K562 (cell line): ENCODE data around the gene SPATA16. TPM values are rescaled to one million over a fixed set of nuclear protein-coding genes. Genes with fewer than 3 reads are reported as not detected.

Experiments
- CBX2 ChIP-seq: fragments of 200-600 bp; sonication (generic); IDR thresholded peaks from one replicate; pipeline ENCODE4 v1.6.1; 2012; ENCODE audit warnings: mild to moderate bottlenecking, low read length, inconsistent platforms; ENCODE audit not compliant: insufficient read depth, poor library complexity, severe bottlenecking
- CREB1 ChIP-seq, 2 experiments: sonication (generic) in 1 of 2; formaldehyde crosslinking in 1 of 2; IDR thresholded peaks; 2 replicates each; pipeline versions ENCODE4 v1.6.1 to v1.8.0; 2012 to 2022; ENCODE audit warnings: inconsistent platforms in 1 of 2, mild to moderate bottlenecking in 1 of 2, missing genetic modification reagents in 1 of 2, moderate library complexity in 1 of 2
- GATAD2A ChIP-seq: fragments of 450-650 bp; IDR thresholded peaks from 2 replicates; pipeline ENCODE4 v1.6.1; 2017
- GTF2F1 ChIP-seq: IDR thresholded peaks from 2 replicates; pipeline ENCODE4 v1.6.1; 2011; ENCODE audit warnings: low read depth, low read length, improper control_type of control experiment
- HDGF ChIP-seq: fragments of 450-650 bp; IDR thresholded peaks from 2 replicates; pipeline ENCODE4 v1.6.1; 2016
- JUN ChIP-seq, 2 experiments: sonication (generic) in 1 of 2; formaldehyde crosslinking in 1 of 2; IDR thresholded peaks; 2 replicates each; pipeline versions ENCODE4 v1.6.1 to v1.8.0; 2012 to 2022; ENCODE audit warnings: borderline replicate concordance in 2 of 2, mild to moderate bottlenecking in 2 of 2, improper control_type of control experiment in 1 of 2, low read depth in 1 of 2, low read length in 1 of 2, missing genetic modification reagents in 1 of 2
- KDM1A ChIP-seq, 2 experiments: fragments of 450-650 bp; IDR thresholded peaks; 2 replicates each; pipeline ENCODE4 v1.6.1; 2016; ENCODE audit warnings: mild to moderate bottlenecking in 2 of 2
- L3MBTL2 ChIP-seq: fragments of 450-650 bp; IDR thresholded peaks from 2 replicates; pipeline ENCODE4 v1.6.1; 2016; ENCODE audit warnings: mild to moderate bottlenecking, moderate library complexity
- MAFF ChIP-seq: IDR thresholded peaks from 2 replicates; pipeline ENCODE4 v1.6.1; 2012; ENCODE audit warnings: low read length, improper control_type of control experiment
- NR2C1 ChIP-seq, 2 experiments: fragments of 450-650 bp; IDR thresholded peaks; 2 replicates each; pipeline ENCODE4 v1.6.1; 2017; ENCODE audit warnings: mild to moderate bottlenecking in 2 of 2, antibody characterized with exemption in 1 of 2, inconsistent platforms in 1 of 2, missing compliant biosample characterization in 1 of 2, missing genetic modification characterization in 1 of 2
- POLR3A ChIP-seq: IDR thresholded peaks from 2 replicates; pipeline ENCODE4 v1.6.1; 2011; ENCODE audit warnings: borderline replicate concordance, mild to moderate bottlenecking, moderate library complexity; ENCODE audit not compliant: insufficient read length, insufficient read depth; ENCODE audit errors: extremely low read depth
- PPARD ChIP-seq: fragments of 250-450 bp; sonication (Bioruptor Pico); IDR thresholded peaks from 2 replicates; pipeline ENCODE4 v1.8.0; 2022; ENCODE audit warnings: inconsistent platforms, mild to moderate bottlenecking, moderate library complexity
- RB1 ChIP-seq: fragments of 450-650 bp; IDR thresholded peaks from 2 replicates; pipeline ENCODE4 v1.6.1; 2017; ENCODE audit warnings: low read depth, mild to moderate bottlenecking
- RFX5 ChIP-seq: IDR thresholded peaks from 2 replicates; pipeline ENCODE4 v1.6.1; 2011; ENCODE audit warnings: low read depth, mild to moderate bottlenecking, improper control_type of control experiment, low read length
- SMAD4 ChIP-seq: fragments of 250-450 bp; sonication (Bioruptor Pico); conservative IDR thresholded peaks from 2 replicates; pipeline ENCODE4 v1.8.0; 2021; ENCODE audit warnings: inconsistent platforms, mild to moderate bottlenecking, moderate library complexity
- SMARCB1 ChIP-seq: IDR thresholded peaks from 2 replicates; pipeline ENCODE4 v1.6.1; 2011; ENCODE audit warnings: improper control_type of control experiment, low read depth; ENCODE audit not compliant: insufficient read length
- SMC3 ChIP-seq: conservative IDR thresholded peaks from 2 replicates; pipeline ENCODE4 v1.6.1; 2011; ENCODE audit warnings: low read depth, low read length, improper control_type of control experiment; ENCODE audit not compliant: insufficient read depth
- TEAD1 ChIP-seq, 2 experiments: fragments of 450-650 bp in 1 of 2; sonication (generic) in 1 of 2; formaldehyde crosslinking; IDR thresholded peaks; 2 replicates each; pipeline versions ENCODE4 v1.4.0 to v1.8.0; 2020 to 2022; ENCODE audit warnings: mild to moderate bottlenecking in 2 of 2, missing genetic modification reagents in 1 of 2
- TEAD2 ChIP-seq: fragments of 450-650 bp; IDR thresholded peaks from 2 replicates; pipeline ENCODE4 v1.6.1; 2016; ENCODE audit warnings: missing genetic modification characterization, control low read depth, missing compliant biosample characterization
- ZC3H4 ChIP-seq: sonication (generic); formaldehyde crosslinking; IDR thresholded peaks from 2 replicates; pipeline ENCODE4 v1.9.0; 2021; ENCODE audit warnings: missing genetic modification reagents, borderline replicate concordance
- ZNF212 ChIP-seq: fragments of 450-650 bp; formaldehyde crosslinking; IDR thresholded peaks from 2 replicates; pipeline ENCODE4 v1.4.0; 2020; ENCODE audit warnings: mild to moderate bottlenecking
- ZNF253 ChIP-seq: fragments of 250-450 bp; sonication (Bioruptor Pico); conservative IDR thresholded peaks from 2 replicates; pipeline ENCODE4 v1.6.1; 2021; ENCODE audit warnings: mild to moderate bottlenecking
- ZNF324 ChIP-seq: fragments of 250-450 bp; sonication (Bioruptor Pico); IDR thresholded peaks from 2 replicates; pipeline ENCODE4 v1.4.0; 2020; ENCODE audit warnings: mild to moderate bottlenecking
- polyA plus RNA-seq, 8 experiments: library from polyadenylated mRNA; depleted of rRNA in 4 of 8; stranded (reverse) in 5 of 8; unstranded in 3 of 8; fragments of >200 nt; fragmentation: Nextera tagmentation in 2 of 8; fragmentation: Illumina TruSeq in 1 of 8; extraction: Ambion mirVana in 2 of 8; extraction: Trizol in 1 of 8; gene quantifications; 2 replicates each; pipeline versions ENCODE4 v1.2.1 to v1.2.3, GENCODE V29; 2011 to 2014; ENCODE audit warnings: inconsistent platforms in 1 of 8, missing spikeins in 1 of 8
- total RNA-seq, 7 experiments: library from RNA; depleted of rRNA in 6 of 7; stranded (reverse); fragments of >200 nt in 6 of 7; fragmentation: Illumina TruSeq in 2 of 7; extraction: Trizol in 2 of 7; gene quantifications; 2 replicates each; pipeline versions ENCODE4 v1.2.1 to v1.2.3, GENCODE V29; 2011 to 2021; ENCODE audit warnings: low replicate concordance in 1 of 7
- TF ChIP-seq, protein P1 (sequence below): fragments of 250-450 bp; sonication (Bioruptor Pico); IDR thresholded peaks from 2 replicates; pipeline ENCODE4 v1.8.0; 2022; ENCODE audit warnings: inconsistent platforms

Gene SPATA16
- total and polyA plus RNA-seq, 9 of the 15 experiments (the other 6 are each of a cell fraction or from before 2014, with no cell fraction given), result not detected

DNA sequence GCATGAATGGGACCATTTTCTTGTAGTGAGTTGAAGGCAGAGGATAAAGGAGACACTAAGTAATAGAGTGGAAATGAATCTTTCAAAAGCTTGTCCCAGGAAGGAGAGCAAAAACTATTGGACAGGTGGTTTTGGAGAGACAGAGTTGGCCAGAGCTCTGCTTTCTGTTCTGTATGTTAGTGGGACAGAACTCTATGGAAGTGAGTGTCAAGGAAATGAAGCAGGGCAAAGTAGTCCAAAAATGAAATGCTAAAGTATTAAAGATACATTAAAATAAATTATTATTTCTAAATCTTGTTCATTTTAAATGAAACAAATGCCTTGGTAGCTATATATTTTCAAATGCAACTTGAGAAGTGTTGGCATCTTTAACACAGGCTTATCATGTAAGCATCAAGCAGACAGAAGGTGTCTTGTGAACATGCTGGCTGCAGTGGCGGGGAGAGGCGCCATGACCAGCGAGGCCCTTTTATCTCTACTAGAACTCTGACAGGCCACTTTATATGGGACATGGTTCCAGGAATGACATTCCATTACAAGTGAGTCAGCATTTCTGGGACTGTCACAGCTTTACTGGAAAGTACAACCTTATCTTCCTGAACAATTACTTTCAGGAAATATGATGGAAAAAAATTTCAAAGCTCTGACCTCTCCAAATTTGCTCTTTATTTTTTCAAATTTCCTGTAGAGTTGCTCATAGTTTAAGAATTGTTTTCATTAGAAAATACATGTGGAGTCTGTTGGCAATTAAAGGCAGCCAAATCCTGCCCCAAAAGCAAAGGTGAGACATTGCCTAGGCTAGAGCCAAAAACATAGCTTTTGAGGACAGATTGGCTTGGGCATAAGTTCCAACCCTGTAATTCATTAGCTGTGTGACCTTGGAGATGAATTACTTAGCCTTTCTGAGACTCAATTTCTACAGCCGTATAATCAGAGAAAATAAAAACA lies 284.0 kb downstream of the SPATA16 start (continued):
- TF ChIP-seq ZC3H4 (CRISPR knock-in tag) (no peak), POLR3A (no peak), NR2C1 (IDR thresholded peaks at IDR 0.05) (no peak), NR2C1 (tag; IDR thresholded peaks at IDR 0.05) (0 out of 2 replicates have a peak, but pooled peaks have one; percentile 31), ZNF212 (CRISPR knock-in tag) (no peak), MAFF (peak; percentile 96), SMAD4 (CRISPR knock-in tag) (peak; percentile 83), L3MBTL2 (peak; percentile 84), HDGF (no peak), PPARD (CRISPR knock-in tag) (no peak), KDM1A (IDR thresholded peaks at IDR 0.05) (peak; percentile 31 to 40; a peak in 1 of 4 replicates), SMARCB1 (no peak), GTF2F1 (no peak), SMC3 (no peak), ZNF253 (CRISPR knock-in tag) (no peak), TEAD2 (tag) (no peak), ZNF324 (CRISPR knock-in tag) (no peak), GATAD2A (0 out of 2 replicates have a peak, but pooled peaks have one; percentile 53), CBX2 (no peak), JUN (IDR thresholded peaks at IDR 0.05; ENCODE audit: borderline replicate concordance, low read depth, low read length) (peak; percentile 36; the same call in 1 of the 2 replicates), JUN (CRISPR knock-in tag; IDR thresholded peaks at IDR 0.05; ENCODE audit: borderline replicate concordance) (no peak), RFX5 (no peak), CREB1 (IDR thresholded peaks at IDR 0.05) (no peak), CREB1 (CRISPR knock-in tag; IDR thresholded peaks at IDR 0.05) (no peak), RB1 (no peak), TEAD1 (CRISPR knock-in tag; IDR thresholded peaks at IDR 0.05) (peak in 1 of 2 experiments; percentile 87; a peak in 2 of 4 replicates)
- TF ChIP-seq, protein P1, sequence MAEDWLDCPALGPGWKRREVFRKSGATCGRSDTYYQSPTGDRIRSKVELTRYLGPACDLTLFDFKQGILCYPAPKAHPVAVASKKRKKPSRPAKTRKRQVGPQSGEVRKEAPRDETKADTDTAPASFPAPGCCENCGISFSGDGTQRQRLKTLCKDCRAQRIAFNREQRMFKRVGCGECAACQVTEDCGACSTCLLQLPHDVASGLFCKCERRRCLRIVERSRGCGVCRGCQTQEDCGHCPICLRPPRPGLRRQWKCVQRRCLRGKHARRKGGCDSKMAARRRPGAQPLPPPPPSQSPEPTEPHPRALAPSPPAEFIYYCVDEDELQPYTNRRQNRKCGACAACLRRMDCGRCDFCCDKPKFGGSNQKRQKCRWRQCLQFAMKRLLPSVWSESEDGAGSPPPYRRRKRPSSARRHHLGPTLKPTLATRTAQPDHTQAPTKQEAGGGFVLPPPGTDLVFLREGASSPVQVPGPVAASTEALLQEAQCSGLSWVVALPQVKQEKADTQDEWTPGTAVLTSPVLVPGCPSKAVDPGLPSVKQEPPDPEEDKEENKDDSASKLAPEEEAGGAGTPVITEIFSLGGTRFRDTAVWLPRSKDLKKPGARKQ (CRISPR knock-in tag), result no peak
